Activated naive CD8-positive, alpha-beta T cell treated with anti-CD3 and anti-CD28 coated beads, Interleukin-2, amount 10 ng/mL, durations not matched to agents 7 days and 5 days (primary cell): ENCODE data around the gene RAB9A. TPM values are rescaled to one million over a fixed set of nuclear protein-coding genes. Genes with fewer than 3 reads are reported as not detected.
"Not testable (repeated sequence)": the region's sequence is repeated elsewhere in the genome, so short reads cannot be mapped to it uniquely, and the experiment has no call there.

Source experiments
- ATAC-seq: fragments of 150-1000 bp; cut with Tn5 transposase; one replicate; pipeline ENCODE4 v1.10.0; 2021; ENCODE audit warnings: low read depth, moderate library complexity
- POLR2A ChIA-PET: fragments of 350-600 bp; sonication (Branson Sonifier 250); formaldehyde crosslinking; loops from one replicate; lab custom pipeline; 2021; ENCODE audit warnings: antibody characterized with exemption; lab: Charles Lee
- DNase-seq: peaks from one replicate; pipeline ENCODE4 v3.0.0; 2021
- H3K27ac Mint-ChIP-seq: one replicate; pipeline ENCODE4 v1.8.0; 2022; ENCODE audit warnings: mild to moderate bottlenecking, mixed read lengths
- H3K27me3 Mint-ChIP-seq: one replicate; pipeline ENCODE4 v1.8.0; 2022; ENCODE audit warnings: mild to moderate bottlenecking, moderate library complexity, mixed read lengths
- H3K36me3 Mint-ChIP-seq: one replicate; pipeline ENCODE4 v1.8.0; 2021; ENCODE audit warnings: mild to moderate bottlenecking, mixed read lengths
- H3K4me1 Mint-ChIP-seq: one replicate; pipeline ENCODE4 v1.8.0; 2021; ENCODE audit warnings: mixed read lengths
- H3K4me3 Mint-ChIP-seq: one replicate; pipeline ENCODE4 v1.8.0; 2022; ENCODE audit warnings: mild to moderate bottlenecking, moderate library complexity, mixed read lengths
- H3K9me3 Mint-ChIP-seq: one replicate; pipeline ENCODE4 v1.8.0; 2021; ENCODE audit warnings: mixed read lengths
- total RNA-seq, 2 experiments: library from RNA; stranded (reverse); gene quantifications; one replicate each; pipeline ENCODE4 v1.2.3, GENCODE V29; 2021

Gene RAB9A
- total RNA-seq, 2 experiments from 2014 or later, result 13.4 to 18.3 TPM

GRCh38 chrX:13655674-13656073, 33.3 kb upstream of the RAB9A start:
- POLR2A ChIA-PET, result no interaction called here
- Mint-ChIP-seq H3K27ac (no peak overlapping the region), H3K4me1 (peaks cover 12% of the 10 kb centered on the region), H3K4me3 (no peak overlapping the region), H3K9me3 (no peaks in the 10 kb centered on the region), H3K36me3 (peaks cover 3% of the 10 kb centered on the region), H3K27me3 (no peaks in the 10 kb centered on the region)
- DNase-seq, result no peak
- ATAC-seq, result no peak

- Mint-ChIP-seq H3K9me3 (no peaks in the 10 kb centered on the region), H3K4me1 (peaks cover 8% of the 10 kb centered on the region), H3K36me3 (peaks cover 3% of the 10 kb centered on the region), H3K27me3 (no peaks in the 10 kb centered on the region), H3K27ac (no peak overlapping the region), H3K4me3 (no peak overlapping the region)
- POLR2A ChIA-PET, result no interaction called here
- ATAC-seq (no peak), DNase-seq (no peak)
Measured at GRCh38 chrX:13658602-13659001, 30.3 kb upstream of the RAB9A start.

GRCh38 chrX:13659063-13659462, 29.9 kb upstream of the RAB9A start:
- Mint-ChIP-seq H3K4me3 (no peak overlapping the region), H3K27ac (peak overlapping the region; percentile 16), H3K9me3 (no peaks in the 10 kb centered on the region), H3K36me3 (peaks cover 3% of the 10 kb centered on the region), H3K4me1 (peaks cover 8% of the 10 kb centered on the region), H3K27me3 (no peaks in the 10 kb centered on the region)
- ATAC-seq (no peak), DNase-seq (no peak)
- POLR2A ChIA-PET, result no interaction called here

- H3K36me3 Mint-ChIP-seq, result peaks cover 3% of the 10 kb centered on the region
- no peaks in the 10 kb centered on the region for H3K9me3 Mint-ChIP-seq
- ATAC-seq (no peak), DNase-seq (no peak)
- no peak overlapping the region for H3K27ac Mint-ChIP-seq
- no peak overlapping the region for H3K4me3 Mint-ChIP-seq
- POLR2A ChIA-PET, result no interaction called here
- no peaks in the 10 kb centered on the region for H3K27me3 Mint-ChIP-seq
- H3K4me1 Mint-ChIP-seq, result peaks cover 2% of the 10 kb centered on the region
Measured at GRCh38 chrX:13661735-13662288, 27.1 kb upstream of the RAB9A start.

DNA sequence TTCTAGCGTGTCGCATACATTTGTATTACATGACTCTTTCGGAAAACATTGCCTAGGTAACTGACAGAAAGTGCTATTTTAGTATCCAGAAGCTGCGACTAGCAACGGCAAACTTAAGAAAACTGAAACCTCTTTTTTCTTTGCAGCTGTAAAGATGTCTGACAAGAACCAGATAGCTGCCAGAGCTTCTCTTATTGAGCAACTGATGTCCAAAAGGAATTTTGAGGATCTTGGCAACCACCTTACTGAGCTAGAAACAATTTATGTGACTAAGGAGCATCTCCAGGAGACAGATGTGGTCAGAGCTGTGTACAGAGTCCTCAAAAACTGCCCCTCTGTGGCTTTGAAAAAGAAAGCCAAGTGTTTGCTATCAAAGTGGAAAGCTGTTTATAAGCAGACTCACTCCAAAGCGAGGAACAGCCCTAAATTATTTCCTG, 26.6 kb upstream of the RAB9A start:
- Mint-ChIP-seq H3K27me3 (no peaks in the 10 kb centered on the region), H3K4me3 (no peak overlapping the region), H3K9me3 (no peaks in the 10 kb centered on the region), H3K27ac (no peak overlapping the region), H3K4me1 (peaks cover 2% of the 10 kb centered on the region), H3K36me3 (peaks cover 3% of the 10 kb centered on the region)
- no peak for DNase-seq
- POLR2A ChIA-PET, result no interaction called here
- ATAC-seq, result no peak

DNA sequence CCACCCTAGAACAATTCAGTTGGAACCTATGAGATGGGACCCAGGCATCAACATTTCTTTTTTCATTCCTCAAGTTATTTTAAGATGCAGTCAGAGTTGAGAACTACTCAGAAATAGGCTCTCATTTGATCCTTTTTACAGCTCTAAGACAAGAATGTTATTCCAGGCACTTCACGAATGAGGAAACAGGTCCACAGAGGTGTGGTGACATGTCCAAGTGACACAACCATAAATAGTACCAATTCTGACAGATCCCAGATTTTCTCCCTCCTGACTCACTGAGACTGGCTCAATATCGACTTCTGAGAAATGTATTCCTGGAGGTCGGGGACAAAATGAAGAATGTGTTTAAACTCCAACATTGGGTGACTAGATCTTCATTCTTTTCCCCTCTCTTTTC, 24.9 kb upstream of the RAB9A start:
- no peaks in the 10 kb centered on the region for H3K9me3 Mint-ChIP-seq
- H3K27me3 Mint-ChIP-seq, result no peaks in the 10 kb centered on the region
- no peaks in the 10 kb centered on the region for H3K4me1 Mint-ChIP-seq
- H3K36me3 Mint-ChIP-seq, result peaks cover 3% of the 10 kb centered on the region
- POLR2A ChIA-PET, result no interaction called here
- no peak overlapping the region for H3K4me3 Mint-ChIP-seq
- H3K27ac Mint-ChIP-seq, result no peak overlapping the region
- DNase-seq, result no peak
- ATAC-seq, result no peak

GRCh38 chrX:13666836-13667235, 22.1 kb upstream of the RAB9A start:
- Mint-ChIP-seq H3K36me3 (no peaks in the 10 kb centered on the region), H3K27me3 (no peaks in the 10 kb centered on the region), H3K4me1 (peaks cover 4% of the 10 kb centered on the region), H3K9me3 (no peaks in the 10 kb centered on the region), H3K4me3 (no peak overlapping the region), H3K27ac (no peak overlapping the region)
- ATAC-seq (no peak), DNase-seq (no peak)
- POLR2A ChIA-PET, result no interaction called here

DNA sequence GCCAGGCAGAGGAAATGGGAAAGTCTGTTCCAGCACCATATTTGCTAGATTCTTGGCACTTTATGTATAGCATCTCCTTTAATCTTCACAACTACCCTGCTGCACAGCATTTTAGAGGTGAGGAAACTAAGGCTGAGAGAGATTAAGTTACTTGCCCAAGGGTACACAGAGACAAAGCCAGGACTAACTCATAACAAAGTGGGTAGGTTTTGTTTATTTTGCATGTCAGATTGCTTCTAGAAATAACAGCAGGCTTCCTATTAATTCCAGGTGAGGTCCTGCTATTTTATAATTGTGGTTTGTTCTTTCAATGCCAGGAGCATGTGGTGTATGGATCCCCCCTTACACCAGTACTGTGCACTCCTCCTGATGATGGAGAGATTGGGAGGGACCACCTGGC, 21.0 kb upstream of the RAB9A start:
- ATAC-seq (no peak), DNase-seq (no peak)
- Mint-ChIP-seq H3K36me3 (no peaks in the 10 kb centered on the region), H3K4me3 (no peak overlapping the region), H3K27me3 (no peaks in the 10 kb centered on the region), H3K9me3 (no peaks in the 10 kb centered on the region), H3K4me1 (peaks cover 4% of the 10 kb centered on the region), H3K27ac (no peak overlapping the region)
- POLR2A ChIA-PET, result no interaction called here

GRCh38 chrX:13669246-13669737, 19.6 kb upstream of the RAB9A start:
- POLR2A ChIA-PET, result no interaction called here
- Mint-ChIP-seq H3K4me3 (peak overlapping the region; percentile 28), H3K36me3 (no peaks in the 10 kb centered on the region), H3K27ac (peak overlapping the region; percentile 56), H3K9me3 (no peaks in the 10 kb centered on the region), H3K27me3 (no peaks in the 10 kb centered on the region), H3K4me1 (peaks cover 4% of the 10 kb centered on the region)
- DNase-seq (no peak), ATAC-seq (no peak)

DNA sequence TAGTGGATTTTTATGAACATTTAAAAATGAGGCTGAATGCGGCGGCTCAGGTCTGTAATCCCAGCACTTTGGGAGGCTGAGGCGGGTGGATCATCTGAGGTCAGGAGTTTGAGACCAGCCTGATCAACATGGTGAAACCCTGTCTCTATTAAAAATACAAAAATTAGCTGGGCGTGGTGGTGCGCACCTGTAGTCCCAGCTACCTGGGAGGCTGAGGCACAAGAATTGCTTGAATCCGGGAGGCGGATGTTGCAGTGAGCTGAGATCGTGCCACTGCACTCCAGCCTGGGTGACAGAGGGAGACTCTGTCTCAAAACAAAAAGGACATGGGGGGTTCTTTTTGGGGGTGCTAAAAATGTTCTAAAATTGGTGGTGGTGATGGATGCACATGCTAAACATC, 19.2 kb upstream of the RAB9A start:
- H3K9me3 Mint-ChIP-seq, DNase-seq, ATAC-seq, H3K27ac Mint-ChIP-seq, H3K4me3 Mint-ChIP-seq, POLR2A ChIA-PET, H3K27me3 Mint-ChIP-seq, H3K4me1 Mint-ChIP-seq, H3K36me3 Mint-ChIP-seq: not testable (repeated sequence)

DNA sequence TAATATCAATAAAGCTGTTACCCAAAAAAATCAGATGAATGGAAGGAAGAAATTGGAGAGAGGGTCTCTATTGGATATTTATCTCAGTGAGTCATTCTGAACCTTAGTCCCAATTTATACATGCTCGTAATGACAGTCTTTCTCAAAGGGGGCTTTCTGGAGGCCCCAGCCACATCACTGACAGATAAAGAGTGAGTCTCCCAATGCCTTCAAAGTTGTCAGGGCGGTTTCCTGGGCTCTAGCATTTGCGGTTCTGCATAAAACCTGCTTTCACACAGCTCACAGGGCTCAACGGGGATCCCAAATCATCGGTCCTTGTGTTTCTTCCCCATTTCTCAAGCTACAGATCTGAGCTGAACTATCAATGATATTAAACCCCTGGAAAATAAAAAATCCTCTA, 18.7 kb upstream of the RAB9A start:
- Mint-ChIP-seq H3K27ac (no peak overlapping the region), H3K9me3 (no peaks in the 10 kb centered on the region), H3K27me3 (no peaks in the 10 kb centered on the region), H3K4me3 (no peak overlapping the region), H3K4me1 (peaks cover 4% of the 10 kb centered on the region), H3K36me3 (no peaks in the 10 kb centered on the region)
- POLR2A ChIA-PET, result no interaction called here
- ATAC-seq (no peak), DNase-seq (no peak)

DNA sequence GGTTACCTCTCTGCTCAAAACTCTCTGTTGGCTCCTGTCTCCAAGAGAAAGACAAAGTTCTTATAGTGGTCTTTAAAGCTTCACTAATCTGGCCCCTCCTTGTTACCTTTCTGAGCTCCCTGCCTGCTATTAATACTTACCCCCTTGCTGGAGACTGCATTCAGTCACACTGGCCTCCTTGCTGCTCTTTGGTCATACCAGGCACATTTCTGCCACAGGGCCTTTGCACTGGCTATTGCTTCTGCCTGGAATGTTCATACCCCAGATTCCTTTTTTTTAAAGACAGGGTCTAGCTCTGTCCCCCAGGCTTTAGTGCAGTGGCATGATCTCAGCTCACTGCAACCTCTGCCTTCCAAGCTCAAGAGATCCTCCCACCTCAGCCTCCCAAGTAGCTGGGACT, 15.9 kb upstream of the RAB9A start:
- DNase-seq, result no peak
- H3K9me3 Mint-ChIP-seq, result no peaks in the 10 kb centered on the region
- no peak for ATAC-seq
- H3K27me3 Mint-ChIP-seq, result no peaks in the 10 kb centered on the region
- POLR2A ChIA-PET, result no interaction called here
- H3K27ac Mint-ChIP-seq, result no peak overlapping the region
- H3K4me1 Mint-ChIP-seq, result peaks cover 4% of the 10 kb centered on the region
- H3K4me3 Mint-ChIP-seq, result no peak overlapping the region
- H3K36me3 Mint-ChIP-seq, result no peaks in the 10 kb centered on the region

DNA sequence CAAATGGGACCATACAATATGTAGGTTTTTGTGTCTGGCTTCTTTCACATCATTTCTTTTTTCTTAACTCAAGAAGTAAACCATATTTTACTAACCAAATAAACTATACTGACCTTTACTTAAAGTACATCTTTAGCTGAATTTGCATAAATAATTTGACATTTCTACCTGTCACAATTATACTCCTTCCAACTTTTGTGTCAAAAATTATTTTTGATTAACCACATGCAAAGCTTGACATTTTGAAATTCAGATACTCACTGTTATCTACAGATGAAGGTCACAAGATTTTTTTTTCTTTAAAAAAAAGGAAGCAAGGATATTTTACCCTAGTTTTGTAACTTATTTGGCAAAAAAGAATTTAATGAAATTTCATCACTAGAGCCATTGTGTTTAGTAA, 12.0 kb upstream of the RAB9A start:
- no peak for ATAC-seq
- no peaks in the 10 kb centered on the region for H3K27me3 Mint-ChIP-seq
- POLR2A ChIA-PET, result no interaction called here

GRCh38 chrX:13679700-13680099, 9.2 kb upstream of the RAB9A start:
- H3K36me3 Mint-ChIP-seq, POLR2A ChIA-PET, H3K4me3 Mint-ChIP-seq: not testable (repeated sequence)

More for the DNA sequence above, 12.0 kb upstream of the RAB9A start:
- Mint-ChIP-seq H3K4me1 (no peaks in the 10 kb centered on the region), H3K4me3 (no peak overlapping the region), H3K9me3 (no peaks in the 10 kb centered on the region), H3K27ac (no peak overlapping the region), H3K36me3 (no peaks in the 10 kb centered on the region)
- DNase-seq, result no peak

DNA sequence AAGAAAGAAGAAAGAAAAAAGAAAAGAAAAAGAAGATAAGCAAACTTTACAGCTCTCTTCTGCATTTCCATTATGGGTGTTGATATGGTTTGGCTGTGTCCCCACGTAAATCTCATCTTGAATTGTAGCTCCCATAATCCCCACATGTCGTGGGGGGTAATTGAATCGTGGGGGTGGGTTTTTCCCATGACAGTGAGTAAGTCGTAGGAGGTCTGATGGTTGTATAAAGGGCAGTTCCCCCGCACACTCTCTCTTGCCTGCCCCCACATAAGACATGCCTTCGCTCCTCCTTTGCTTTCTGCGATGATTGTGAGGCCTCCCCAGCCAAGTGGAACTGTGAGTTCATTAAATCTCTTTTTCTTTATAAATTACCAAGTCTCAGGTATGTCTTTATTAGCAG, 7.3 kb upstream of the RAB9A start:
- no peak overlapping the region for H3K27ac Mint-ChIP-seq
- no peak for ATAC-seq
- no peak overlapping the region for H3K4me3 Mint-ChIP-seq
- no peaks in the 10 kb centered on the region for H3K36me3 Mint-ChIP-seq
- H3K27me3 Mint-ChIP-seq, result no peaks in the 10 kb centered on the region
- DNase-seq, result no peak
- peaks cover 1% of the 10 kb centered on the region for H3K4me1 Mint-ChIP-seq
- POLR2A ChIA-PET, result no interaction called here
- no peaks in the 10 kb centered on the region for H3K9me3 Mint-ChIP-seq

More at GRCh38 chrX:13679700-13680099, 9.2 kb upstream of the RAB9A start:
- DNase-seq, H3K4me1 Mint-ChIP-seq, H3K27me3 Mint-ChIP-seq, H3K27ac Mint-ChIP-seq, H3K9me3 Mint-ChIP-seq, ATAC-seq: not testable (repeated sequence)
